IMR-90 (cell line): ENCODE data around the gene MAML2. TPM values are rescaled to one million over a fixed set of nuclear protein-coding genes. Genes with fewer than 3 reads are reported as not detected.

Experiments
- ATAC-seq: fragments of 200-7000 bp; cut with Tn5 transposase; 2 replicates; pipeline ENCODE4 v1.9.1; 2020; ENCODE audit warnings: low read depth, mild to moderate bottlenecking, moderate library complexity
- BruUV-seq: library from RNA; stranded (reverse); fragments of 400-500 nt; replicated peaks from 2 replicates; lab custom pipeline; 2021; lab: Mats Ljungman, UMichigan
- CTCF ChIA-PET: fragments of 300-600 bp; formaldehyde crosslinking; extraction: SDS; loops from one replicate; lab custom pipeline; 2021; ENCODE audit warnings: antibody characterized with exemption; lab: Yijun Ruan, JAX
- POLR2A ChIA-PET: fragments of 300-600 bp; sonication (Branson Sonifier 250); formaldehyde crosslinking; loops from one replicate; lab custom pipeline; 2022; ENCODE audit warnings: antibody characterized with exemption; ENCODE audit not compliant: unreplicated experiment; lab: Charles Lee
- DNase-seq: peaks from one replicate; pipeline ENCODE4 v3.0.0; 2013
- H2AFZ ChIP-seq: replicated peaks from 2 replicates; pipeline ENCODE3; 2013; ENCODE audit warnings: low read length, mild to moderate bottlenecking; ENCODE audit not compliant: poor library complexity
- H2AK5ac ChIP-seq: 2 replicates; pipeline ENCODE4 v1.6.1; 2013; ENCODE audit warnings: low read depth, low read length, inconsistent platforms
- H2AK9ac ChIP-seq: replicated peaks from 2 replicates; pipeline ENCODE3; 2013; ENCODE audit warnings: mild to moderate bottlenecking, low read depth, low read length, moderate library complexity; ENCODE audit not compliant: poor library complexity
- H2BK120ac ChIP-seq: 2 replicates; pipeline ENCODE4 v1.6.1; 2013; ENCODE audit warnings: low read depth, low read length, inconsistent platforms
- H2BK15ac ChIP-seq: 3 replicates; pipeline ENCODE4 v1.6.1; 2013; ENCODE audit warnings: low read depth, low read length, inconsistent platforms
- H2BK20ac ChIP-seq: 2 replicates; pipeline ENCODE4 v1.6.1; 2013; ENCODE audit warnings: low read depth, mild to moderate bottlenecking, inconsistent platforms, low read length, moderate library complexity
- H2BK5ac ChIP-seq: 2 replicates; pipeline ENCODE4 v1.6.1; 2013; ENCODE audit warnings: mild to moderate bottlenecking, low read depth, low read length, inconsistent platforms; ENCODE audit not compliant: poor library complexity, severe bottlenecking
- H3K14ac ChIP-seq: replicated peaks from 2 replicates; pipeline ENCODE4 v1.6.1; 2013; ENCODE audit warnings: low read depth, low read length, inconsistent platforms
- H3K18ac ChIP-seq: 2 replicates; pipeline ENCODE4 v1.6.1; 2013; ENCODE audit warnings: low read depth, low read length, control low read depth
- H3K23ac ChIP-seq: 2 replicates; pipeline ENCODE4 v1.6.1; 2013; ENCODE audit warnings: low read depth, low read length, inconsistent platforms
- H3K27ac ChIP-seq: 2 replicates; pipeline ENCODE4 v1.5.1; 2013; ENCODE audit warnings: mild to moderate bottlenecking, control low read depth, low read length; ENCODE audit not compliant: insufficient read depth
- H3K27me3 ChIP-seq: 2 replicates; pipeline ENCODE4 v1.6.1; 2013; ENCODE audit warnings: low read length; ENCODE audit not compliant: control insufficient read depth, insufficient read depth
- H3K36me3 ChIP-seq: 2 replicates; pipeline ENCODE4 v1.6.1; 2013; ENCODE audit warnings: low read length, mixed read lengths; ENCODE audit not compliant: control insufficient read depth, insufficient read depth
- H3K4ac ChIP-seq: 2 replicates; pipeline ENCODE4 v1.6.1; 2013; ENCODE audit warnings: low read depth, low read length, inconsistent platforms
- H3K4me1 ChIP-seq: 2 replicates; pipeline ENCODE4 v1.6.1; 2013; ENCODE audit warnings: low read length, mixed read lengths; ENCODE audit not compliant: control insufficient read depth, insufficient read depth
- H3K4me2 ChIP-seq: 2 replicates; pipeline ENCODE4 v1.6.1; 2013; ENCODE audit warnings: low read depth, mild to moderate bottlenecking, control low read depth, low read length, moderate library complexity
- H3K4me3 ChIP-seq: 2 replicates; pipeline ENCODE4 v1.5.1; 2013; ENCODE audit warnings: low read depth, mild to moderate bottlenecking, control low read depth, low read length, moderate library complexity; ENCODE audit not compliant: insufficient read depth
- H3K56ac ChIP-seq: 2 replicates; pipeline ENCODE4 v1.6.1; 2013; ENCODE audit warnings: low read length, inconsistent platforms; ENCODE audit not compliant: insufficient read depth; ENCODE audit errors: extremely low read depth
- H3K79me1 ChIP-seq, 2 experiments: 2 replicates each; pipeline ENCODE4 v1.6.1; 2013; ENCODE audit warnings: low read length in 2 of 2, inconsistent platforms in 1 of 2, low read depth in 1 of 2
- H3K9ac ChIP-seq: 2 replicates; pipeline ENCODE4 v1.6.1; 2013; ENCODE audit warnings: low read depth, low read length, control low read depth
- H3K9me1 ChIP-seq: 2 replicates; pipeline ENCODE4 v1.6.1; 2013; ENCODE audit warnings: low read length, inconsistent platforms; ENCODE audit not compliant: insufficient read depth
- H3K9me3 ChIP-seq: 2 replicates; pipeline ENCODE4 v1.6.1; 2013; ENCODE audit warnings: low read length; ENCODE audit not compliant: control insufficient read depth, insufficient read depth
- H4K20me1 ChIP-seq: 2 replicates; pipeline ENCODE4 v1.6.1; 2013; ENCODE audit warnings: low read length, inconsistent platforms; ENCODE audit not compliant: insufficient read depth
- H4K5ac ChIP-seq: 2 replicates; pipeline ENCODE4 v1.6.1; 2013; ENCODE audit warnings: mild to moderate bottlenecking, low read depth, low read length, control low read depth
- H4K8ac ChIP-seq, 2 experiments: 2 replicates each; pipeline ENCODE4 v1.6.1; 2013; ENCODE audit warnings: low read depth in 2 of 2, low read length in 2 of 2, control low read depth in 1 of 2, inconsistent platforms in 1 of 2
- H4K91ac ChIP-seq: 2 replicates; pipeline ENCODE4 v1.6.1; 2013; ENCODE audit warnings: low read depth, low read length, inconsistent platforms; ENCODE audit not compliant: insufficient read depth
- MAFK ChIP-seq: IDR thresholded peaks from 2 replicates; pipeline ENCODE4 v1.6.1; 2012; ENCODE audit warnings: low read depth, low read length, improper control_type of control experiment
- MAZ ChIP-seq: IDR thresholded peaks from 2 replicates; pipeline ENCODE4 v1.6.1; 2012; ENCODE audit warnings: low read depth, mild to moderate bottlenecking, low read length, improper control_type of control experiment, moderate library complexity, borderline replicate concordance
- MXI1 ChIP-seq: IDR thresholded peaks from 2 replicates; pipeline ENCODE4 v1.6.1; 2012; ENCODE audit warnings: low read depth, mild to moderate bottlenecking, low read length, moderate library complexity, borderline replicate concordance
- POLR2A ChIP-seq: IDR thresholded peaks from 2 replicates; pipeline ENCODE4 v1.6.1; 2012; ENCODE audit warnings: mild to moderate bottlenecking, low read depth, low read length
- SMC3 ChIP-seq: fragments of 150-350 bp; IDR thresholded peaks from 2 replicates; pipeline ENCODE4 v1.6.1; 2016; ENCODE audit warnings: low read depth, mild to moderate bottlenecking, antibody characterized with exemption, low read length, moderate library complexity
- WGBS, 2 experiments: methylation state at CpG; one replicate each; pipeline versions ENCODE4 v1.1.5 to v1.1.7; 2013; ENCODE audit warnings: missing lambda C conversion rate in 2 of 2; ENCODE audit not compliant: insufficient read length in 1 of 2; ENCODE audit errors: extremely low coverage in 2 of 2; 5-methylcytosine and 5-hydroxymethylcytosine counted together
- dilution Hi-C: fragments of 300-500 bp; cut with HindIII; formaldehyde crosslinking; loops from one replicate; pipeline ENCODE4 v1.14.3; 2018; ENCODE audit warnings: low sequenced_read_pairs; ENCODE audit not compliant: unreplicated experiment
- in situ Hi-C: fragments of 300-500 bp; cut with MboI; formaldehyde crosslinking; loops from 3 replicates; pipeline ENCODE4 v1.14.3; 2019; ENCODE audit warnings: low sequenced_read_pairs, inconsistent platforms, mixed read lengths
- intact Hi-C: fragments of 100-400 bp; cut with micrococcal nuclease; formaldehyde crosslinking; loops from 2 replicates; pipeline ENCODE4 v1.10.0; 2022
- microRNA-seq, 2 experiments: library from miRNA; stranded (forward) in 1 of 2; unstranded in 1 of 2; fragments of 10-50 nt in 1 of 2; fragments of <30 nt in 1 of 2; gene quantifications in 1 of 2; microRNA quantifications in 1 of 2; one replicate each; pipeline versions ENCODE3 to v1.1.0; 2013 to 2020; ENCODE audit not compliant: insufficient read depth in 1 of 2, insufficient read length in 1 of 2, unreplicated experiment in 1 of 2
- polyA plus RNA-seq, 3 experiments: library from polyadenylated mRNA; depleted of rRNA; stranded (reverse); fragments of >200 nt; gene quantifications; 2 replicates each; pipeline ENCODE4 v1.2.3, GENCODE V29; 2012; ENCODE audit warnings: low replicate concordance in 1 of 3
- small RNA-seq, 5 experiments: library from RNA; depleted of rRNA; stranded (forward); fragments of <200 nt; gene quantifications; one replicate each; pipeline ENCODE3, GENCODE V24; 2012
- total RNA-seq: library from RNA; depleted of rRNA; stranded (reverse); fragments of >200 nt; gene quantifications from 2 replicates; pipeline ENCODE4 v1.2.3, GENCODE V29; 2012; rRNA removed
- TF ChIP-seq, protein P1 (sequence below): fragments of 150-350 bp; IDR thresholded peaks from 2 replicates; pipeline ENCODE4 v1.6.1; 2016; ENCODE audit warnings: low read depth, mild to moderate bottlenecking, low read length, moderate library complexity, borderline replicate concordance

Gene MAML2
- total and polyA plus RNA-seq, 2 of the 4 experiments (the other 2 are of a cell fraction): 15.0 to 19.5 TPM

GRCh38 chr11:95926726-95927125 lies 416.3 kb downstream of the MAML2 start:
- in situ Hi-C loops: no loop called here
- Histone ChIP-seq H4K20me1 (no peaks in the 10 kb centered on the region), H4K5ac (no peak overlapping the region), H2BK120ac (no peak overlapping the region), H3K36me3 (no peaks in the 10 kb centered on the region), H3K4me3 (no peak overlapping the region), H3K18ac (no peak overlapping the region), H3K23ac (no peak overlapping the region), H3K4ac (no peak overlapping the region), H2AFZ (no peak overlapping the region), H3K27me3 (no peaks in the 10 kb centered on the region), H3K14ac (no peak overlapping the region), H2BK15ac (no peak overlapping the region), H2BK5ac (no peak overlapping the region), H4K8ac (no peak overlapping the region), H2AK5ac (no peak overlapping the region), H3K27ac (no peak overlapping the region), H3K56ac (no peak overlapping the region), H3K4me2 (no peak overlapping the region), H3K4me1 (0 out of 2 replicates have a peak, but pooled peaks cover 1% of the 10 kb centered on the region), H3K9me3 (peaks cover 3% of the 10 kb centered on the region), H2AK9ac (no peak overlapping the region), H3K9ac (no peak overlapping the region), H4K91ac (no peak overlapping the region), H3K9me1 (no peaks in the 10 kb centered on the region), H3K79me1 (peaks cover 8 to 28% of the 10 kb centered on the region in 2 experiments), H2BK20ac (no peak overlapping the region)
- ChIA-PET CTCF (no interaction called here), POLR2A (no interaction called here)
- ATAC-seq: no peak
- dilution Hi-C loops: no loop called here
- intact Hi-C loops: loop anchor here (10.0 kb wide), 1 partner anchor 308 kb away; no protein-coding TSS in a partner anchor
- TF ChIP-seq POLR2A (no peak), MAZ (no peak), SMC3 (no peak), MXI1 (no peak), MAFK (no peak)
- TF ChIP-seq, protein P1, sequence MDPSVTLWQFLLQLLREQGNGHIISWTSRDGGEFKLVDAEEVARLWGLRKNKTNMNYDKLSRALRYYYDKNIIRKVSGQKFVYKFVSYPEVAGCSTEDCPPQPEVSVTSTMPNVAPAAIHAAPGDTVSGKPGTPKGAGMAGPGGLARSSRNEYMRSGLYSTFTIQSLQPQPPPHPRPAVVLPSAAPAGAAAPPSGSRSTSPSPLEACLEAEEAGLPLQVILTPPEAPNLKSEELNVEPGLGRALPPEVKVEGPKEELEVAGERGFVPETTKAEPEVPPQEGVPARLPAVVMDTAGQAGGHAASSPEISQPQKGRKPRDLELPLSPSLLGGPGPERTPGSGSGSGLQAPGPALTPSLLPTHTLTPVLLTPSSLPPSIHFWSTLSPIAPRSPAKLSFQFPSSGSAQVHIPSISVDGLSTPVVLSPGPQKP: no peak
- WGBS, 2 experiments: no CpG with 5 or more reads among the region's 1 CpG
- no TSS peak for BruUV-seq
- DNase-seq: no peak

Small RNA genes within 50 kb of the gene (microRNA-seq; reads per million reads assigned to microRNA genes)
- gene MIR1260B: 0 to 0.37 reads per million in 2 experiments

Small RNA genes within 50 kb of the gene (small RNA-seq; reads per million reads assigned to genes)
- 0 reads per million in 5 experiments for gene MIR1260B

Other genes starting within 250 kb of the MAML2 start
- 4.1 and 11.7 TPM in 2 replicates for gene CCDC82, start 46.7 kb upstream of the MAML2 start, total RNA-seq
- 6.9 and 9.4 TPM in 2 replicates for gene CCDC82, start 46.7 kb upstream of the MAML2 start, polyA plus RNA-seq (2012; rRNA removed)
- 5.9 and 10.3 TPM in 2 replicates for gene JRKL, start 46.8 kb upstream of the MAML2 start, total RNA-seq
- 3.6 and 5.6 TPM in 2 replicates for gene JRKL, start 46.8 kb upstream of the MAML2 start, polyA plus RNA-seq (2012; rRNA removed)